Progenitor cell of endocrine pancreas (in vitro differentiated cells): ENCODE measurements around the gene CBX2. TPM values are rescaled to one million over a fixed set of nuclear protein-coding genes. Genes with fewer than 3 reads are reported as not detected.

Source experiments
- DNase-seq: peaks from one replicate; pipeline ENCODE4 v3.0.0; 2021; ENCODE audit warnings: low spot score; ENCODE audit not compliant: unreplicated experiment
- H3K27ac Mint-ChIP-seq: 2 replicates; pipeline ENCODE4 v1.8.0; 2021; ENCODE audit warnings: mild to moderate bottlenecking, moderate library complexity, mixed read lengths
- H3K27me3 Mint-ChIP-seq: 2 replicates; pipeline ENCODE4 v1.8.0; 2021; ENCODE audit warnings: mixed read lengths
- H3K36me3 Mint-ChIP-seq: 2 replicates; pipeline ENCODE4 v1.8.0; 2022; ENCODE audit warnings: mixed read lengths; ENCODE audit not compliant: insufficient read depth
- H3K4me1 Mint-ChIP-seq: 2 replicates; pipeline ENCODE4 v1.8.0; 2021; ENCODE audit warnings: low read depth, mixed read lengths
- H3K4me3 Mint-ChIP-seq: 2 replicates; pipeline ENCODE4 v1.8.0; 2021; ENCODE audit warnings: low read depth, mild to moderate bottlenecking, moderate library complexity, mixed read lengths
- H3K9me3 Mint-ChIP-seq: 2 replicates; pipeline ENCODE4 v1.8.0; 2021; ENCODE audit warnings: low read depth, mixed read lengths
- CTCF ChIP-seq: fragments of 200-600 bp; sonication (generic); IDR thresholded peaks from one replicate; pipeline ENCODE4 v1.5.0; 2021; ENCODE audit warnings: antibody characterized with exemption, mild to moderate bottlenecking; ENCODE audit not compliant: unreplicated experiment
- total RNA-seq: library from RNA; stranded (reverse); gene quantifications from 2 replicates; pipeline ENCODE4 v1.2.1, GENCODE V29; 2021

CBX2 gene
- total RNA-seq, 1 donor from 2014 or later = 111 TPM

GRCh38 chr17:79737046-79737921, 40.7 kb upstream of the CBX2 start:
- Mint-ChIP-seq H3K4me3 (no peak overlapping the region), H3K9me3 (no peaks in the 10 kb centered on the region), H3K4me1 (peaks cover 41% of the 10 kb centered on the region), H3K27ac (no peak overlapping the region), H3K27me3 (no peaks in the 10 kb centered on the region), H3K36me3 (no peaks in the 10 kb centered on the region)
- no peak for DNase-seq
- no peak for TF ChIP-seq CTCF

GRCh38 chr17:79737922-79738578, 39.9 kb upstream of the CBX2 start:
- Mint-ChIP-seq H3K36me3 (no peaks in the 10 kb centered on the region), H3K27ac (no peak overlapping the region), H3K27me3 (no peaks in the 10 kb centered on the region), H3K4me1 (peaks cover 39% of the 10 kb centered on the region), H3K4me3 (no peak overlapping the region), H3K9me3 (no peaks in the 10 kb centered on the region)
- TF ChIP-seq CTCF = no peak
- DNase-seq = no peak

GRCh38 chr17:79738643-79739042, 39.3 kb upstream of the CBX2 start:
- H3K27me3 Mint-ChIP-seq = no peaks in the 10 kb centered on the region
- H3K9me3 Mint-ChIP-seq = no peaks in the 10 kb centered on the region
- no peak for DNase-seq
- H3K36me3 Mint-ChIP-seq = no peaks in the 10 kb centered on the region
- peak overlapping the region; percentile 54 for H3K4me3 Mint-ChIP-seq
- no peak for TF ChIP-seq CTCF
- H3K27ac Mint-ChIP-seq = no peak overlapping the region
- H3K4me1 Mint-ChIP-seq = peaks cover 42% of the 10 kb centered on the region

- Mint-ChIP-seq H3K36me3 (no peaks in the 10 kb centered on the region), H3K27me3 (no peaks in the 10 kb centered on the region), H3K27ac (peak overlapping the region; percentile 94), H3K9me3 (no peaks in the 10 kb centered on the region), H3K4me3 (peak overlapping the region; percentile 54), H3K4me1 (peaks cover 45% of the 10 kb centered on the region)
- DNase-seq = no peak
- TF ChIP-seq CTCF = no peak
Observed at GRCh38 chr17:79739148-79740062, 38.5 kb upstream of the CBX2 start.

GRCh38 chr17:79740413-79740812, 37.5 kb upstream of the CBX2 start:
- no peak for DNase-seq
- H3K9me3 Mint-ChIP-seq = no peaks in the 10 kb centered on the region
- TF ChIP-seq CTCF = no peak
- H3K4me1 Mint-ChIP-seq = peaks cover 46% of the 10 kb centered on the region
- H3K27me3 Mint-ChIP-seq = no peaks in the 10 kb centered on the region
- peak overlapping the region; percentile 94 for H3K27ac Mint-ChIP-seq
- no peaks in the 10 kb centered on the region for H3K36me3 Mint-ChIP-seq
- peak overlapping the region; percentile 54 for H3K4me3 Mint-ChIP-seq
